IMR-90 (cell line): ENCODE data around the gene GABRG2.

Experiments used
- CEBPB ChIP-seq: IDR thresholded peaks from 2 replicates; pipeline ENCODE4 v1.6.1; 2012; ENCODE audit warnings: low read depth, low read length, improper control_type of control experiment
- MXI1 ChIP-seq: IDR thresholded peaks from 2 replicates; pipeline ENCODE4 v1.6.1; 2012; ENCODE audit warnings: low read depth, mild to moderate bottlenecking, low read length, moderate library complexity, borderline replicate concordance
- POLR2A ChIP-seq: IDR thresholded peaks from 2 replicates; pipeline ENCODE4 v1.6.1; 2012; ENCODE audit warnings: mild to moderate bottlenecking, low read depth, low read length
- RCOR1 ChIP-seq: IDR thresholded peaks from 2 replicates; pipeline ENCODE4 v1.6.1; 2012; ENCODE audit warnings: mild to moderate bottlenecking, low read length, improper control_type of control experiment; ENCODE audit not compliant: insufficient replicate concordance
- TF ChIP-seq, protein P1 (sequence below): conservative IDR thresholded peaks from 2 replicates; pipeline ENCODE4 v1.5.1; 2012; ENCODE audit warnings: mild to moderate bottlenecking, low read depth, low read length, improper control_type of control experiment
- TF ChIP-seq, protein P2 (sequence below): fragments of 150-350 bp; IDR thresholded peaks from 2 replicates; pipeline ENCODE4 v1.6.1; 2017; ENCODE audit warnings: mild to moderate bottlenecking, antibody characterized with exemption, low read length, low read depth

DNA sequence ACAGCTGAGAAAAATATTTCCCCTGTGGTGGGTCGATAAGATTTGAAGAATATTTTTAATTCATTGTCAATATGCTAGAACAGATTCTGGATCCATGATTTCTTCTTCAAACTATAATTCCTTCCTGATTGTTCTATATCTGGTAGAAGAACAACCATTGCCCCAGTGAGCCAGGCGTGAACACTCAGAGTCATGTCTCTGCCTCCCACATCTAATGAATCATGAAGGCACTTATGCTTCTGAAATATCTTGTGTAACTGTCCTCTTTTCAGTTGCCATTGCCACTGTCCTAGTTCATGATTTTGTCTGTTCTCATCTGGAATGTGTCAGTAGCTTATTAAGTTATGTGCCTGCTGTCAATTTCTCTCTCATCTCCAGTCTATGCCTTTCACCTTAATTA, 40.0 kb downstream of the GABRG2 start:
- TF ChIP-seq RCOR1 (no peak), POLR2A (no peak), MXI1 (no peak), CEBPB (no peak)
- TF ChIP-seq, protein P1, sequence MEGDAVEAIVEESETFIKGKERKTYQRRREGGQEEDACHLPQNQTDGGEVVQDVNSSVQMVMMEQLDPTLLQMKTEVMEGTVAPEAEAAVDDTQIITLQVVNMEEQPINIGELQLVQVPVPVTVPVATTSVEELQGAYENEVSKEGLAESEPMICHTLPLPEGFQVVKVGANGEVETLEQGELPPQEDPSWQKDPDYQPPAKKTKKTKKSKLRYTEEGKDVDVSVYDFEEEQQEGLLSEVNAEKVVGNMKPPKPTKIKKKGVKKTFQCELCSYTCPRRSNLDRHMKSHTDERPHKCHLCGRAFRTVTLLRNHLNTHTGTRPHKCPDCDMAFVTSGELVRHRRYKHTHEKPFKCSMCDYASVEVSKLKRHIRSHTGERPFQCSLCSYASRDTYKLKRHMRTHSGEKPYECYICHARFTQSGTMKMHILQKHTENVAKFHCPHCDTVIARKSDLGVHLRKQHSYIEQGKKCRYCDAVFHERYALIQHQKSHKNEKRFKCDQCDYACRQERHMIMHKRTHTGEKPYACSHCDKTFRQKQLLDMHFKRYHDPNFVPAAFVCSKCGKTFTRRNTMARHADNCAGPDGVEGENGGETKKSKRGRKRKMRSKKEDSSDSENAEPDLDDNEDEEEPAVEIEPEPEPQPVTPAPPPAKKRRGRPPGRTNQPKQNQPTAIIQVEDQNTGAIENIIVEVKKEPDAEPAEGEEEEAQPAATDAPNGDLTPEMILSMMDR, result no peak
- TF ChIP-seq, protein P2, sequence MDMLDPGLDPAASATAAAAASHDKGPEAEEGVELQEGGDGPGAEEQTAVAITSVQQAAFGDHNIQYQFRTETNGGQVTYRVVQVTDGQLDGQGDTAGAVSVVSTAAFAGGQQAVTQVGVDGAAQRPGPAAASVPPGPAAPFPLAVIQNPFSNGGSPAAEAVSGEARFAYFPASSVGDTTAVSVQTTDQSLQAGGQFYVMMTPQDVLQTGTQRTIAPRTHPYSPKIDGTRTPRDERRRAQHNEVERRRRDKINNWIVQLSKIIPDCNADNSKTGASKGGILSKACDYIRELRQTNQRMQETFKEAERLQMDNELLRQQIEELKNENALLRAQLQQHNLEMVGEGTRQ, result no peak
